Neural progenitor cell (in vitro differentiated cells): ENCODE data around the gene VTCN1. TPM values are rescaled to one million over a fixed set of nuclear protein-coding genes. Genes with fewer than 3 reads are reported as not detected.

Experiments
- DNase-seq: peaks from one replicate; pipeline ENCODE4 v3.0.0-alpha.2; 2016; ENCODE audit warnings: low spot score
- H2AFZ ChIP-seq: fragments of 200-600 bp; sonication (generic); replicated peaks from 2 replicates; pipeline ENCODE4 v1.6.1; 2016; ENCODE audit warnings: antibody characterized with exemption
- H3F3A ChIP-seq: fragments of 200-600 bp; sonication (generic); 2 replicates; pipeline ENCODE4 v1.6.1; 2016; ENCODE audit warnings: antibody characterized with exemption, low read depth
- H3K27ac ChIP-seq: fragments of 200-600 bp; sonication (generic); 2 replicates; pipeline ENCODE4 v1.5.1; 2016; ENCODE audit warnings: mild to moderate bottlenecking
- H3K27me3 ChIP-seq: fragments of 200-600 bp; sonication (generic); 2 replicates; pipeline ENCODE4 v1.6.1; 2016; ENCODE audit warnings: mild to moderate bottlenecking, moderate library complexity
- H3K36me3 ChIP-seq: fragments of 200-600 bp; sonication (generic); 2 replicates; pipeline ENCODE4 v1.5.1; 2016
- H3K4me1 ChIP-seq: fragments of 200-600 bp; sonication (generic); 2 replicates; pipeline ENCODE4 v1.6.1; 2016; ENCODE audit warnings: mixed run types
- H3K4me2 ChIP-seq: fragments of 200-600 bp; sonication (generic); 2 replicates; pipeline ENCODE4 v1.6.1; 2016
- H3K4me3 ChIP-seq: fragments of 200-600 bp; sonication (generic); 2 replicates; pipeline ENCODE4 v1.5.1; 2016
- H3K79me2 ChIP-seq: fragments of 200-600 bp; sonication (generic); 2 replicates; pipeline ENCODE4 v1.6.1; 2016; ENCODE audit warnings: low read depth
- H3K9ac ChIP-seq: fragments of 200-600 bp; sonication (generic); 2 replicates; pipeline ENCODE4 v1.6.1; 2016
- H3K9me3 ChIP-seq: fragments of 200-600 bp; sonication (generic); 2 replicates; pipeline ENCODE4 v1.5.1; 2016; ENCODE audit warnings: low read depth
- H4K20me1 ChIP-seq: fragments of 200-600 bp; sonication (generic); 2 replicates; pipeline ENCODE4 v1.6.1; 2016; ENCODE audit warnings: low read depth
- H3K27ac Mint-ChIP-seq: 3 replicates; pipeline ENCODE4 v1.8.0; 2021; ENCODE audit warnings: mixed read lengths
- H3K27me3 Mint-ChIP-seq: 2 replicates; pipeline ENCODE4 v1.8.0; 2022; ENCODE audit warnings: low read depth, mild to moderate bottlenecking, inconsistent platforms, moderate library complexity, mixed read lengths; ENCODE audit not compliant: insufficient read depth
- H3K36me3 Mint-ChIP-seq: 3 replicates; pipeline ENCODE4 v1.8.0; 2021; ENCODE audit warnings: mixed read lengths
- H3K4me1 Mint-ChIP-seq: 3 replicates; pipeline ENCODE4 v1.8.0; 2021; ENCODE audit warnings: mixed read lengths
- H3K4me3 Mint-ChIP-seq: 3 replicates; pipeline ENCODE4 v1.8.0; 2021; ENCODE audit warnings: mild to moderate bottlenecking, moderate library complexity, mixed read lengths
- H3K9me3 Mint-ChIP-seq: 3 replicates; pipeline ENCODE4 v1.8.0; 2020; ENCODE audit warnings: mixed read lengths
- CTCF ChIP-seq: fragments of 200-600 bp; sonication (generic); IDR thresholded peaks from 2 replicates; pipeline ENCODE4 v1.5.1; 2017; ENCODE audit warnings: antibody characterized with exemption, mild to moderate bottlenecking
- EZH2 ChIP-seq: fragments of 200-600 bp; sonication (generic); IDR thresholded peaks from 2 replicates; pipeline ENCODE4 v1.6.1; 2017; ENCODE audit warnings: antibody characterized with exemption, mild to moderate bottlenecking, moderate library complexity
- EZH2phosphoT487 ChIP-seq: fragments of 200-600 bp; sonication (generic); IDR thresholded peaks from 2 replicates; pipeline ENCODE4 v1.6.1; 2017; ENCODE audit warnings: antibody characterized with exemption
- total RNA-seq: library from RNA; depleted of rRNA; stranded (reverse); fragments of >200 nt; gene quantifications from 2 replicates; pipeline ENCODE4 v1.2.3, GENCODE V29; 2015; ENCODE audit warnings: low replicate concordance

The VTCN1 gene
- total RNA-seq, 1 donor from 2014 or later = 0.11 TPM

GRCh38 chr1:117240547-117240946, 29.8 kb upstream of the VTCN1 start:
- H3K27ac Mint-ChIP-seq = no peak overlapping the region
- no peak for DNase-seq
- H3F3A ChIP-seq = no peaks in the 10 kb centered on the region
- no peak overlapping the region for H2AFZ ChIP-seq
- H3K36me3 Mint-ChIP-seq = no peaks in the 10 kb centered on the region
- no peaks in the 10 kb centered on the region for H3K9me3 ChIP-seq
- H3K9ac ChIP-seq = no peak overlapping the region
- no peaks in the 10 kb centered on the region for H3K79me2 ChIP-seq
- no peak overlapping the region for H3K27ac ChIP-seq
- no peaks in the 10 kb centered on the region for H3K27me3 ChIP-seq
- H3K27me3 Mint-ChIP-seq = peaks cover 2% of the 10 kb centered on the region
- no peak overlapping the region for H3K4me2 ChIP-seq
- H3K9me3 Mint-ChIP-seq = no peaks in the 10 kb centered on the region
- no peak overlapping the region for H3K4me3 ChIP-seq
- H3K4me1 ChIP-seq = peaks cover 5% of the 10 kb centered on the region
- no peaks in the 10 kb centered on the region for H4K20me1 ChIP-seq
- H3K4me1 Mint-ChIP-seq = no peaks in the 10 kb centered on the region
- no peaks in the 10 kb centered on the region for H3K36me3 ChIP-seq
- TF ChIP-seq EZH2 (no peak), EZH2phosphoT487 (no peak), CTCF (no peak)
- H3K4me3 Mint-ChIP-seq = no peak overlapping the region

- Mint-ChIP-seq H3K36me3 (no peaks in the 10 kb centered on the region), H3K9me3 (no peaks in the 10 kb centered on the region), H3K27me3 (peaks cover 2% of the 10 kb centered on the region), H3K4me3 (no peak overlapping the region), H3K4me1 (no peaks in the 10 kb centered on the region), H3K27ac (no peak overlapping the region)
- H3K79me2 ChIP-seq = no peaks in the 10 kb centered on the region
- no peaks in the 10 kb centered on the region for H3K9me3 ChIP-seq
- H2AFZ ChIP-seq = no peak overlapping the region
- H3K27ac ChIP-seq = no peak overlapping the region
- no peaks in the 10 kb centered on the region for H3K27me3 ChIP-seq
- peaks cover 5% of the 10 kb centered on the region for H3K4me1 ChIP-seq
- H4K20me1 ChIP-seq = no peaks in the 10 kb centered on the region
- TF ChIP-seq EZH2 (no peak), EZH2phosphoT487 (no peak)
- H3K36me3 ChIP-seq = no peaks in the 10 kb centered on the region
- no peak overlapping the region for H3K4me3 ChIP-seq
- no peak overlapping the region for H3K4me2 ChIP-seq
- no peak for DNase-seq
- no peak overlapping the region for H3K9ac ChIP-seq
- no peaks in the 10 kb centered on the region for H3F3A ChIP-seq
These were observed 28.7 kb upstream of the VTCN1 start for GRCh38 chr1:117239467-117239866.

GRCh38 chr1:117237726-117238381, 27.1 kb upstream of the VTCN1 start:
- H4K20me1 ChIP-seq = no peaks in the 10 kb centered on the region
- H3K4me2 ChIP-seq = no peak overlapping the region
- H3K4me1 Mint-ChIP-seq = no peaks in the 10 kb centered on the region
- no peak for DNase-seq
- H3K27me3 ChIP-seq = no peaks in the 10 kb centered on the region
- H2AFZ ChIP-seq = no peak overlapping the region
- H3K9me3 Mint-ChIP-seq = no peaks in the 10 kb centered on the region
- no peaks in the 10 kb centered on the region for H3K36me3 ChIP-seq
- H3K4me1 ChIP-seq = peaks cover 5% of the 10 kb centered on the region
- H3K27ac ChIP-seq = no peak overlapping the region
- H3K79me2 ChIP-seq = no peaks in the 10 kb centered on the region
- peaks cover 5% of the 10 kb centered on the region for H3K27me3 Mint-ChIP-seq
- H3K9me3 ChIP-seq = no peaks in the 10 kb centered on the region
- no peaks in the 10 kb centered on the region for H3F3A ChIP-seq
- H3K9ac ChIP-seq = no peak overlapping the region
- no peak overlapping the region for H3K4me3 ChIP-seq
- no peaks in the 10 kb centered on the region for H3K36me3 Mint-ChIP-seq
- H3K4me3 Mint-ChIP-seq = no peak overlapping the region
- TF ChIP-seq EZH2phosphoT487 (no peak), CTCF (no peak), EZH2 (no peak)
- no peak overlapping the region for H3K27ac Mint-ChIP-seq

- Histone ChIP-seq H3F3A (no peaks in the 10 kb centered on the region), H3K79me2 (no peaks in the 10 kb centered on the region), H3K27me3 (no peaks in the 10 kb centered on the region), H3K4me3 (no peak overlapping the region), H3K36me3 (no peaks in the 10 kb centered on the region), H4K20me1 (no peaks in the 10 kb centered on the region), H3K4me1 (peaks cover 6% of the 10 kb centered on the region), H3K9me3 (no peaks in the 10 kb centered on the region), H3K27ac (no peak overlapping the region), H3K4me2 (no peak overlapping the region), H3K9ac (no peak overlapping the region), H2AFZ (no peak overlapping the region)
- DNase-seq = no peak
- TF ChIP-seq EZH2phosphoT487 = no peak
- TF ChIP-seq CTCF = no peak
- no peak for TF ChIP-seq EZH2
- Mint-ChIP-seq H3K9me3 (no peaks in the 10 kb centered on the region), H3K27ac (no peak overlapping the region), H3K36me3 (no peaks in the 10 kb centered on the region), H3K27me3 (peaks cover 2% of the 10 kb centered on the region), H3K4me3 (no peak overlapping the region), H3K4me1 (no peaks in the 10 kb centered on the region)
These were observed 25.2 kb upstream of the VTCN1 start for GRCh38 chr1:117235863-117236465.
